HEK293 (cell line): ENCODE results near the gene PDCD4.

Experiments used
- CTCF ChIA-PET: fragments of 350-600 bp; formaldehyde crosslinking; extraction: SDS; loops from one replicate; lab custom pipeline; 2021; ENCODE audit warnings: antibody characterized with exemption; lab: Yijun Ruan, JAX
- POLR2A ChIA-PET: fragments of 300-600 bp; formaldehyde crosslinking; extraction: SDS; loops from one replicate; lab custom pipeline; 2020; ENCODE audit warnings: antibody characterized with exemption, inconsistent platforms; lab: Yijun Ruan, JAX
- H3K27ac ChIP-seq: fragments of 200-500 bp; sonication (Bioruptor generic); 2 replicates; pipeline ENCODE4 v1.5.1; 2014; ENCODE audit warnings: low read depth, low read length, control low read depth, inconsistent platforms; ENCODE audit errors: extremely low read depth
- H3K36me3 ChIP-seq, 2 experiments: fragments of 200-500 bp in 1 of 2; sonication (Bioruptor generic) in 1 of 2; 1 replicate in 1 of 2; 2 replicates in 1 of 2; pipeline ENCODE4 v1.5.1; 2014 to 2017; ENCODE audit warnings: inconsistent platforms in 2 of 2, low read length in 2 of 2; ENCODE audit not compliant: control insufficient read depth in 2 of 2, insufficient read depth in 1 of 2
- H3K4me1 ChIP-seq: fragments of 200-500 bp; sonication (Bioruptor generic); 2 replicates; pipeline ENCODE4 v1.5.1; 2014; ENCODE audit warnings: mild to moderate bottlenecking, low read length, inconsistent platforms; ENCODE audit not compliant: control insufficient read depth, insufficient read depth
- H3K4me3 ChIP-seq: 2 replicates; pipeline ENCODE4 v1.5.1; 2011; ENCODE audit warnings: low read depth, mild to moderate bottlenecking, control low read depth, low read length, moderate library complexity
- H3K9me3 ChIP-seq: fragments of 200-500 bp; sonication (Bioruptor generic); 2 replicates; pipeline ENCODE4 v1.5.1; 2014; ENCODE audit warnings: low read depth, low read length, inconsistent platforms; ENCODE audit not compliant: control insufficient read depth, insufficient read depth
- GLIS1 ChIP-seq: fragments of 450-650 bp; formaldehyde crosslinking; IDR thresholded peaks from 2 replicates; pipeline ENCODE4 v1.5.1; 2016; ENCODE audit warnings: missing biosample characterization, missing genetic modification characterization
- KLF17 ChIP-seq: fragments of 450-650 bp; formaldehyde crosslinking; IDR thresholded peaks from 2 replicates; pipeline ENCODE4 v1.5.1; 2016; ENCODE audit warnings: missing biosample characterization, missing genetic modification characterization
- PRDM4 ChIP-seq: fragments of 450-650 bp; formaldehyde crosslinking; IDR thresholded peaks from 2 replicates; pipeline ENCODE4 v1.5.1; 2017; ENCODE audit warnings: missing biosample characterization, missing genetic modification characterization
- PRDM6 ChIP-seq: fragments of 450-650 bp; formaldehyde crosslinking; IDR thresholded peaks from 2 replicates; pipeline ENCODE4 v1.5.1; 2017; ENCODE audit warnings: missing biosample characterization, missing genetic modification characterization
- SALL2 ChIP-seq: fragments of 450-650 bp; formaldehyde crosslinking; IDR thresholded peaks from 2 replicates; pipeline ENCODE4 v1.5.0; 2017; ENCODE audit warnings: missing biosample characterization, mild to moderate bottlenecking, missing genetic modification characterization, borderline replicate concordance
- TRIM28 ChIP-seq: IDR thresholded peaks from 2 replicates; pipeline ENCODE4 v1.6.1; 2011; ENCODE audit warnings: low read length, control low read depth, borderline replicate concordance
- YY1 ChIP-seq: fragments of 450-650 bp; formaldehyde crosslinking; IDR thresholded peaks from 2 replicates; pipeline ENCODE4 v1.5.1; 2018; ENCODE audit warnings: missing biosample characterization, missing genetic modification characterization
- ZBTB17 ChIP-seq: fragments of 450-650 bp; formaldehyde crosslinking; IDR thresholded peaks from 2 replicates; pipeline ENCODE4 v1.5.1; 2016; ENCODE audit warnings: missing biosample characterization, missing genetic modification characterization
- ZFP41 ChIP-seq: fragments of 450-650 bp; formaldehyde crosslinking; IDR thresholded peaks from 2 replicates; pipeline ENCODE4 v1.5.1; 2016; ENCODE audit warnings: missing biosample characterization, missing genetic modification characterization, borderline replicate concordance
- ZNF10 ChIP-seq: fragments of 450-650 bp; formaldehyde crosslinking; IDR thresholded peaks from 2 replicates; pipeline ENCODE4 v1.5.1; 2017; ENCODE audit warnings: missing biosample characterization, missing genetic modification characterization
- ZNF214 ChIP-seq: fragments of 450-650 bp; formaldehyde crosslinking; IDR thresholded peaks from 2 replicates; pipeline ENCODE4 v1.5.1; 2017; ENCODE audit warnings: missing biosample characterization, mild to moderate bottlenecking, missing genetic modification characterization, borderline replicate concordance
- ZNF274 ChIP-seq, 2 experiments: fragments of 200-500 bp in 1 of 2; fragments of 450-650 bp in 1 of 2; sonication (Bioruptor generic) in 1 of 2; formaldehyde crosslinking in 1 of 2; IDR thresholded peaks; 2 replicates each; pipeline versions ENCODE4 v1.5.1 to v1.6.1; 2014 to 2016; ENCODE audit warnings: borderline replicate concordance in 1 of 2, inconsistent platforms in 1 of 2, low read length in 1 of 2, missing biosample characterization in 1 of 2, missing genetic modification characterization in 1 of 2
- ZNF394 ChIP-seq: fragments of 450-650 bp; formaldehyde crosslinking; IDR thresholded peaks from 2 replicates; pipeline ENCODE4 v1.5.1; 2016; ENCODE audit warnings: missing biosample characterization, missing genetic modification characterization, mild to moderate bottlenecking, moderate library complexity, borderline replicate concordance
- ZNF549 ChIP-seq: fragments of 450-650 bp; IDR thresholded peaks from 2 replicates; pipeline ENCODE4 v1.5.1; 2018; ENCODE audit warnings: missing biosample characterization, missing genetic modification characterization, mild to moderate bottlenecking, inconsistent platforms, moderate library complexity
- ZNF561 ChIP-seq: fragments of 450-650 bp; IDR thresholded peaks from 2 replicates; pipeline ENCODE4 v1.5.1; 2018; ENCODE audit warnings: missing biosample characterization, missing genetic modification characterization, borderline replicate concordance
- ZNF645 ChIP-seq: fragments of 450-650 bp; formaldehyde crosslinking; IDR thresholded peaks from 2 replicates; pipeline ENCODE4; 2016; ENCODE audit warnings: missing biosample characterization, missing genetic modification characterization
- ZSCAN4 ChIP-seq: fragments of 450-650 bp; formaldehyde crosslinking; IDR thresholded peaks from 2 replicates; pipeline ENCODE4 v1.5.1; 2017; ENCODE audit warnings: missing biosample characterization, missing genetic modification characterization
- ZSCAN5A ChIP-seq: fragments of 450-650 bp; formaldehyde crosslinking; IDR thresholded peaks from 2 replicates; pipeline ENCODE4 v1.5.1; 2016; ENCODE audit warnings: missing biosample characterization, missing genetic modification characterization

Gene PDCD4

GRCh38 chr10:110900983-110901382 lies 29.3 kb downstream of the PDCD4 start:
- TF ChIP-seq ZFP41 (tag by site-specific recombination) (no peak), ZNF394 (tag by site-specific recombination) (no peak), KLF17 (tag by site-specific recombination) (no peak), ZNF10 (tag by site-specific recombination) (no peak), SALL2 (no peak), ZNF274 (IDR thresholded peaks at IDR 0.05; ENCODE audit: low read length) (no peak), ZNF274 (tag by site-specific recombination; IDR thresholded peaks at IDR 0.05; ENCODE audit: borderline replicate concordance) (no peak), YY1 (tag by site-specific recombination) (no peak), PRDM4 (tag by site-specific recombination) (no peak), ZSCAN5A (tag by site-specific recombination) (no peak), ZBTB17 (tag by site-specific recombination) (no peak), GLIS1 (tag by site-specific recombination) (no peak), ZNF549 (tag by site-specific recombination) (no peak), ZSCAN4 (tag by site-specific recombination) (no peak), TRIM28 (no peak), ZNF645 (tag by site-specific recombination) (no peak), ZNF561 (tag by site-specific recombination) (no peak), ZNF214 (tag by site-specific recombination) (no peak), PRDM6 (tag by site-specific recombination) (no peak)
- POLR2A ChIA-PET: interaction anchor here (1.3 kb wide), 1 partner anchor 29 kb away, joined by 5 read pairs; the partner anchor contains the start of gene PDCD4

More at GRCh38 chr10:110900983-110901382, 29.3 kb downstream of the PDCD4 start:
- Histone ChIP-seq H3K4me3 (no peak overlapping the region), H3K27ac (no peak overlapping the region), H3K4me1 (no peaks in the 10 kb centered on the region), H3K36me3 (peaks cover 31 to 55% of the 10 kb centered on the region in 2 experiments), H3K9me3 (no peaks in the 10 kb centered on the region)
- CTCF ChIA-PET: interaction anchor here (3.3 kb wide), 1 partner anchor 7 kb away, joined by 14 read pairs; no protein-coding TSS in a partner anchor
